Stimulated activated naive CD8-positive, alpha-beta T cell treated with anti-CD3 and anti-CD28 coated beads, Interleukin-15, amount 100 ng/mL, for 72 hours (primary cell): ENCODE measurements around the gene HS6ST3.

Experiments
- ATAC-seq: fragments of 150-1000 bp; cut with Tn5 transposase; 2 replicates; pipeline ENCODE4 v1.10.0; 2021; ENCODE audit warnings: mild to moderate bottlenecking, moderate library complexity
- DNase-seq, 2 donors: peaks; one replicate each; pipeline ENCODE4 v3.0.0; 2021 to 2022
- H3K27ac Mint-ChIP-seq, 2 donors: one replicate each; pipeline ENCODE4 v1.8.0; 2022; ENCODE audit warnings: mild to moderate bottlenecking in 2 of 2, mixed read lengths in 2 of 2, moderate library complexity in 2 of 2
- H3K27me3 Mint-ChIP-seq: one replicate; pipeline ENCODE4 v1.8.0; 2022; ENCODE audit warnings: mixed read lengths
- H3K4me1 Mint-ChIP-seq: one replicate; pipeline ENCODE4 v1.8.0; 2022; ENCODE audit warnings: mild to moderate bottlenecking, mixed read lengths
- H3K4me3 Mint-ChIP-seq, 2 donors: one replicate each; pipeline ENCODE4 v1.8.0; 2022; ENCODE audit warnings: mild to moderate bottlenecking in 2 of 2, mixed read lengths in 2 of 2, moderate library complexity in 1 of 2
- H3K9me3 Mint-ChIP-seq, 2 donors: one replicate each; pipeline ENCODE4 v1.8.0; 2022; ENCODE audit warnings: mixed read lengths in 2 of 2

The HS6ST3 gene

GRCh38 chr13:96130818-96131340 lies 41.0 kb downstream of the HS6ST3 start:
- DNase-seq (no peak), ATAC-seq (no peak)
- H3K27ac Mint-ChIP-seq, result no peak overlapping the region
- no peaks in the 10 kb centered on the region for H3K27me3 Mint-ChIP-seq
- H3K4me3 Mint-ChIP-seq, result no peak overlapping the region
- H3K9me3 Mint-ChIP-seq, result peaks cover 6 to 8% of the 10 kb centered on the region in 2 donors
- no peaks in the 10 kb centered on the region for H3K4me1 Mint-ChIP-seq

GRCh38 chr13:96141032-96141431 lies 51.1 kb downstream of the HS6ST3 start:
- no peak overlapping the region for H3K27ac Mint-ChIP-seq
- no peaks in the 10 kb centered on the region for H3K4me1 Mint-ChIP-seq
- ATAC-seq, result no peak
- no peak for DNase-seq
- no peak overlapping the region for H3K4me3 Mint-ChIP-seq
- no peaks in the 10 kb centered on the region for H3K27me3 Mint-ChIP-seq
- H3K9me3 Mint-ChIP-seq, result no peaks in the 10 kb centered on the region

GRCh38 chr13:96159725-96160124 lies 69.8 kb downstream of the HS6ST3 start:
- Mint-ChIP-seq H3K27ac (no peak overlapping the region), H3K4me1 (no peaks in the 10 kb centered on the region), H3K27me3 (no peaks in the 10 kb centered on the region), H3K4me3 (no peak overlapping the region), H3K9me3 (no peaks in the 10 kb centered on the region)
- DNase-seq (no peak), ATAC-seq (no peak)

GRCh38 chr13:96161141-96161540 lies 71.2 kb downstream of the HS6ST3 start:
- no peak for ATAC-seq
- H3K27me3 Mint-ChIP-seq, result no peaks in the 10 kb centered on the region
- no peaks in the 10 kb centered on the region for H3K9me3 Mint-ChIP-seq
- no peak overlapping the region for H3K4me3 Mint-ChIP-seq
- H3K27ac Mint-ChIP-seq, result no peak overlapping the region
- H3K4me1 Mint-ChIP-seq, result no peaks in the 10 kb centered on the region
- no peak for DNase-seq

GRCh38 chr13:96165840-96166239 lies 75.9 kb downstream of the HS6ST3 start:
- Mint-ChIP-seq H3K4me1 (no peaks in the 10 kb centered on the region), H3K27ac (no peak overlapping the region), H3K27me3 (no peaks in the 10 kb centered on the region), H3K4me3 (no peak overlapping the region), H3K9me3 (peaks cover 0 to 9% of the 10 kb centered on the region in 2 donors)
- ATAC-seq (no peak), DNase-seq (no peak)

- ATAC-seq (no peak), DNase-seq (no peak)
- H3K27me3 Mint-ChIP-seq, result no peaks in the 10 kb centered on the region
- H3K27ac Mint-ChIP-seq, result no peak overlapping the region
- no peaks in the 10 kb centered on the region for H3K4me1 Mint-ChIP-seq
- peaks cover 6 to 9% of the 10 kb centered on the region in 2 donors for H3K9me3 Mint-ChIP-seq
- H3K4me3 Mint-ChIP-seq, result no peak overlapping the region
Observed at GRCh38 chr13:96172066-96172465, 82.2 kb downstream of the HS6ST3 start.

GRCh38 chr13:96178759-96179158 lies 88.9 kb downstream of the HS6ST3 start:
- Mint-ChIP-seq H3K27me3 (no peaks in the 10 kb centered on the region), H3K27ac (no peak overlapping the region), H3K4me3 (no peak overlapping the region), H3K4me1 (no peaks in the 10 kb centered on the region), H3K9me3 (peaks cover 5 to 18% of the 10 kb centered on the region in 2 donors)
- ATAC-seq (no peak), DNase-seq (no peak)

- Mint-ChIP-seq H3K27me3 (no peaks in the 10 kb centered on the region), H3K27ac (no peak overlapping the region), H3K9me3 (peaks cover 7 to 18% of the 10 kb centered on the region in 2 donors), H3K4me3 (no peak overlapping the region), H3K4me1 (no peaks in the 10 kb centered on the region)
- DNase-seq (no peak), ATAC-seq (no peak)
Observed at GRCh38 chr13:96179309-96179708, 89.4 kb downstream of the HS6ST3 start.

GRCh38 chr13:96181911-96182310 lies 92.0 kb downstream of the HS6ST3 start:
- Mint-ChIP-seq H3K4me3 (no peak overlapping the region), H3K9me3 (peaks cover 10 to 12% of the 10 kb centered on the region in 2 donors), H3K4me1 (no peaks in the 10 kb centered on the region), H3K27ac (no peak overlapping the region), H3K27me3 (no peaks in the 10 kb centered on the region)
- DNase-seq (no peak), ATAC-seq (no peak)

- DNase-seq, result no peak
- Mint-ChIP-seq H3K4me3 (no peak overlapping the region), H3K4me1 (no peaks in the 10 kb centered on the region), H3K27ac (no peak overlapping the region), H3K9me3 (peaks cover 0 to 10% of the 10 kb centered on the region in 2 donors), H3K27me3 (no peaks in the 10 kb centered on the region)
- ATAC-seq, result no peak
Observed at GRCh38 chr13:96185818-96186217, 95.9 kb downstream of the HS6ST3 start.

GRCh38 chr13:96191367-96191766 lies 101.5 kb downstream of the HS6ST3 start:
- no peak for ATAC-seq
- DNase-seq, result no peak
- H3K27me3 Mint-ChIP-seq, result no peaks in the 10 kb centered on the region
- H3K9me3 Mint-ChIP-seq, result peaks cover 7 to 9% of the 10 kb centered on the region in 2 donors
- H3K27ac Mint-ChIP-seq, result no peak overlapping the region
- no peaks in the 10 kb centered on the region for H3K4me1 Mint-ChIP-seq
- H3K4me3 Mint-ChIP-seq, result no peak overlapping the region

- Mint-ChIP-seq H3K4me1 (no peaks in the 10 kb centered on the region), H3K27me3 (no peaks in the 10 kb centered on the region), H3K4me3 (no peak overlapping the region), H3K27ac (no peak overlapping the region), H3K9me3 (peaks cover 7 to 13% of the 10 kb centered on the region in 2 donors)
- DNase-seq (no peak), ATAC-seq (no peak)
Observed at GRCh38 chr13:96193728-96194310, 103.9 kb downstream of the HS6ST3 start.

- H3K27ac Mint-ChIP-seq, result no peak overlapping the region
- no peaks in the 10 kb centered on the region for H3K4me1 Mint-ChIP-seq
- no peaks in the 10 kb centered on the region for H3K27me3 Mint-ChIP-seq
- H3K4me3 Mint-ChIP-seq, result no peak overlapping the region
- ATAC-seq (no peak), DNase-seq (no peak)
- H3K9me3 Mint-ChIP-seq, result peaks cover 0 to 7% of the 10 kb centered on the region in 2 donors
Observed at GRCh38 chr13:96198038-96198437, 108.1 kb downstream of the HS6ST3 start.

- DNase-seq (no peak), ATAC-seq (no peak)
- H3K27me3 Mint-ChIP-seq, result no peaks in the 10 kb centered on the region
- H3K9me3 Mint-ChIP-seq, result peaks cover 0 to 7% of the 10 kb centered on the region in 2 donors
- H3K27ac Mint-ChIP-seq, result no peak overlapping the region
- H3K4me3 Mint-ChIP-seq, result no peak overlapping the region
- H3K4me1 Mint-ChIP-seq, result no peaks in the 10 kb centered on the region
Observed at GRCh38 chr13:96199315-96199714, 109.4 kb downstream of the HS6ST3 start.

GRCh38 chr13:96200810-96201209 lies 110.9 kb downstream of the HS6ST3 start:
- Mint-ChIP-seq H3K27me3 (no peaks in the 10 kb centered on the region), H3K27ac (no peak overlapping the region), H3K4me3 (no peak overlapping the region), H3K4me1 (no peaks in the 10 kb centered on the region), H3K9me3 (peaks cover 0 to 15% of the 10 kb centered on the region in 2 donors)
- no peak for DNase-seq
- no peak for ATAC-seq

GRCh38 chr13:96202315-96202714 lies 112.4 kb downstream of the HS6ST3 start:
- Mint-ChIP-seq H3K9me3 (peaks cover 0 to 8% of the 10 kb centered on the region in 2 donors), H3K27ac (no peak overlapping the region), H3K27me3 (no peaks in the 10 kb centered on the region), H3K4me1 (no peaks in the 10 kb centered on the region), H3K4me3 (no peak overlapping the region)
- ATAC-seq (no peak), DNase-seq (no peak)

- DNase-seq, result no peak
- Mint-ChIP-seq H3K4me3 (no peak overlapping the region), H3K9me3 (peaks cover 0 to 8% of the 10 kb centered on the region in 2 donors), H3K27me3 (no peaks in the 10 kb centered on the region), H3K4me1 (no peaks in the 10 kb centered on the region), H3K27ac (no peak overlapping the region)
- no peak for ATAC-seq
Observed at GRCh38 chr13:96203471-96203870, 113.6 kb downstream of the HS6ST3 start.
